Caco-2 (cell line): ENCODE measurements around the gene RRP36. TPM values are rescaled to one million over a fixed set of nuclear protein-coding genes. Genes with fewer than 3 reads are reported as not detected.

Experiments
- BruUV-seq: library from RNA; stranded (reverse); fragments of 400-500 nt; replicated peaks from 2 replicates; lab custom pipeline; 2021; lab: Mats Ljungman, UMichigan
- CTCF ChIA-PET: fragments of 300-600 bp; sonication (Branson Sonifier 250); formaldehyde crosslinking; loops from one replicate; lab custom pipeline; 2022; ENCODE audit warnings: antibody characterized with exemption; lab: Charles Lee
- POLR2A ChIA-PET: fragments of 300-600 bp; sonication (Branson Sonifier 250); formaldehyde crosslinking; loops from one replicate; lab custom pipeline; 2022; ENCODE audit warnings: antibody characterized with exemption; lab: Charles Lee
- DNase-seq, 2 experiments: peaks; one replicate each; pipeline versions ENCODE4 v3.0.0 to v3.0.0-alpha.2; 2020 to 2022
- H3K27me3 ChIP-seq: replicated peaks from 2 replicates; pipeline ENCODE4 v1.6.0; 2011; ENCODE audit warnings: low read length; ENCODE audit not compliant: control insufficient read depth, insufficient read depth
- H3K36me3 ChIP-seq: 2 replicates; pipeline ENCODE4 v1.5.1; 2011; ENCODE audit warnings: low read length; ENCODE audit not compliant: control insufficient read depth, insufficient read depth
- H3K4me1 ChIP-seq: fragments of 250-450 bp; sonication (Bioruptor Pico); 2 replicates; pipeline ENCODE4 v1.5.1; 2020; ENCODE audit warnings: mild to moderate bottlenecking
- H3K4me3 ChIP-seq: 2 replicates; pipeline ENCODE4 v1.5.1; 2011; ENCODE audit warnings: low read depth, mild to moderate bottlenecking, control low read depth, low read length
- H3K9me3 ChIP-seq: fragments of 250-450 bp; sonication (Bioruptor Pico); 2 replicates; pipeline ENCODE4 v1.5.1; 2020; ENCODE audit warnings: mild to moderate bottlenecking, moderate library complexity
- H3K27ac Mint-ChIP-seq: one replicate; pipeline ENCODE4 v1.8.0; 2022; ENCODE audit warnings: mixed read lengths; ENCODE audit not compliant: unreplicated experiment
- H3K27me3 Mint-ChIP-seq: one replicate; pipeline ENCODE4 v1.8.0; 2022; ENCODE audit warnings: mixed read lengths; ENCODE audit not compliant: insufficient read depth, unreplicated experiment
- H3K36me3 Mint-ChIP-seq: one replicate; pipeline ENCODE4 v1.8.0; 2022; ENCODE audit warnings: mild to moderate bottlenecking, mixed read lengths; ENCODE audit not compliant: insufficient read depth, unreplicated experiment
- H3K4me1 Mint-ChIP-seq: one replicate; pipeline ENCODE4 v1.8.0; 2022; ENCODE audit warnings: low read depth, mixed read lengths; ENCODE audit not compliant: unreplicated experiment
- H3K4me3 Mint-ChIP-seq: one replicate; pipeline ENCODE4 v1.8.0; 2022; ENCODE audit warnings: mild to moderate bottlenecking, moderate library complexity, mixed read lengths; ENCODE audit not compliant: unreplicated experiment
- H3K9me3 Mint-ChIP-seq: one replicate; pipeline ENCODE4 v1.8.0; 2022; ENCODE audit warnings: mixed read lengths; ENCODE audit not compliant: unreplicated experiment
- CTCF ChIP-seq, 2 experiments: fragments of 200-600 bp in 1 of 2; IDR thresholded peaks; 1 replicate in 1 of 2; 2 replicates in 1 of 2; pipeline versions ENCODE4 v1.5.1 to v1.8.0; 2011 to 2022; ENCODE audit warnings: antibody characterized with exemption in 1 of 2, control low read depth in 1 of 2, inconsistent platforms in 1 of 2, low read depth in 1 of 2, low read length in 1 of 2, mild to moderate bottlenecking in 1 of 2, moderate library complexity in 1 of 2; ENCODE audit not compliant: insufficient read depth in 1 of 2, severe bottlenecking in 1 of 2, unreplicated experiment in 1 of 2
- intact Hi-C: fragments of 100-400 bp; cut with micrococcal nuclease; formaldehyde crosslinking; loops from one replicate; pipeline ENCODE4 v1.10.0; 2022; ENCODE audit not compliant: unreplicated experiment
- total RNA-seq: library from RNA; stranded (reverse); gene quantifications from 2 replicates; pipeline ENCODE4 v1.2.3, GENCODE V29; 2022

RRP36 gene
- total RNA-seq, 1 experiment from 2014 or later = 74.9 TPM

- ChIA-PET CTCF (no interaction called here), POLR2A (no interaction called here)
- Mint-ChIP-seq H3K27me3 (no peaks in the 10 kb centered on the region), H3K9me3 (no peaks in the 10 kb centered on the region), H3K27ac (no peak overlapping the region), H3K4me1 (peaks cover 4% of the 10 kb centered on the region), H3K4me3 (no peak overlapping the region), H3K36me3 (peaks cover 22% of the 10 kb centered on the region)
- H3K27me3 ChIP-seq = no peaks in the 10 kb centered on the region
- TF ChIP-seq CTCF (IDR thresholded peaks at IDR 0.05; ENCODE audit: insufficient read depth in 1 of 2, low read depth in 1 of 2, low read length in 1 of 2, severe bottlenecking in 1 of 2, unreplicated experiment in 1 of 2) = no peak
- DNase-seq = no peak
- intact Hi-C loops = no loop called here
- no peaks in the 10 kb centered on the region for H3K9me3 ChIP-seq
- no peaks in the 10 kb centered on the region for H3K36me3 ChIP-seq
- no TSS peak for BruUV-seq
- H3K4me1 ChIP-seq = 0 out of 2 replicates have a peak, but pooled peaks cover 6% of the 10 kb centered on the region
- no peak overlapping the region for H3K4me3 ChIP-seq
These were observed 47.5 kb upstream of the RRP36 start for GRCh38 chr6:42973926-42974325.

GRCh38 chr6:42974919-42975505 lies 46.4 kb upstream of the RRP36 start:
- Histone ChIP-seq H3K36me3 (no peaks in the 10 kb centered on the region), H3K4me1 (0 out of 2 replicates have a peak, but pooled peaks cover 6% of the 10 kb centered on the region), H3K9me3 (no peaks in the 10 kb centered on the region), H3K27me3 (no peaks in the 10 kb centered on the region), H3K4me3 (no peak overlapping the region)
- intact Hi-C loops = no loop called here
- POLR2A ChIA-PET = interaction anchor here (0.6 kb wide), 1 partner anchor 9 kb away, joined by 3 read pairs; the partner anchor contains the start of gene PPP2R5D
- Mint-ChIP-seq H3K27me3 (no peaks in the 10 kb centered on the region), H3K36me3 (peaks cover 27% of the 10 kb centered on the region), H3K4me1 (peaks cover 10% of the 10 kb centered on the region), H3K27ac (no peak overlapping the region), H3K9me3 (no peaks in the 10 kb centered on the region), H3K4me3 (no peak overlapping the region)
- TF ChIP-seq CTCF (IDR thresholded peaks at IDR 0.05; ENCODE audit: insufficient read depth in 1 of 2, low read depth in 1 of 2, low read length in 1 of 2, severe bottlenecking in 1 of 2, unreplicated experiment in 1 of 2) = no peak
- CTCF ChIA-PET = no interaction called here
- DNase-seq = no peak
- BruUV-seq = no TSS peak

GRCh38 chr6:42978487-42978838 lies 43.0 kb upstream of the RRP36 start:
- Histone ChIP-seq H3K9me3 (no peaks in the 10 kb centered on the region), H3K4me1 (no peaks in the 10 kb centered on the region), H3K27me3 (no peaks in the 10 kb centered on the region), H3K4me3 (peak overlapping the region; percentile 73), H3K36me3 (no peaks in the 10 kb centered on the region)
- Mint-ChIP-seq H3K27ac (peak overlapping the region; percentile 76), H3K4me1 (peaks cover 6% of the 10 kb centered on the region), H3K27me3 (no peaks in the 10 kb centered on the region), H3K4me3 (peak overlapping the region; percentile 83), H3K9me3 (no peaks in the 10 kb centered on the region), H3K36me3 (peaks cover 21% of the 10 kb centered on the region)
- BruUV-seq = no TSS peak
- ChIA-PET POLR2A (interaction anchor here (0.6 to 2.0 kb wide), 5 partner anchors 13 to 81 kb away, joined by 3 to 10 read pairs (median 4); partner anchors contain the start of genes CNPY3, CUL7 and KLC4), CTCF (interaction anchor here (0.9 to 1.0 kb wide), 2 partner anchors 18 to 165 kb away, joined by 4 read pairs; partner anchors contain the start of gene GNMT)
- DNase-seq = peak in 1 of 2 experiments; percentile 48
- intact Hi-C loops = no loop called here
- no peak for TF ChIP-seq CTCF (IDR thresholded peaks at IDR 0.05; ENCODE audit: insufficient read depth in 1 of 2, low read depth in 1 of 2, low read length in 1 of 2, severe bottlenecking in 1 of 2, unreplicated experiment in 1 of 2)
